ENCODE data around the gene CCDC27.
"Not testable (repeated sequence)": the region's sequence is repeated elsewhere in the genome, so short reads cannot be mapped to it uniquely, and the experiment has no call there.

CCDC27 gene

DNA sequence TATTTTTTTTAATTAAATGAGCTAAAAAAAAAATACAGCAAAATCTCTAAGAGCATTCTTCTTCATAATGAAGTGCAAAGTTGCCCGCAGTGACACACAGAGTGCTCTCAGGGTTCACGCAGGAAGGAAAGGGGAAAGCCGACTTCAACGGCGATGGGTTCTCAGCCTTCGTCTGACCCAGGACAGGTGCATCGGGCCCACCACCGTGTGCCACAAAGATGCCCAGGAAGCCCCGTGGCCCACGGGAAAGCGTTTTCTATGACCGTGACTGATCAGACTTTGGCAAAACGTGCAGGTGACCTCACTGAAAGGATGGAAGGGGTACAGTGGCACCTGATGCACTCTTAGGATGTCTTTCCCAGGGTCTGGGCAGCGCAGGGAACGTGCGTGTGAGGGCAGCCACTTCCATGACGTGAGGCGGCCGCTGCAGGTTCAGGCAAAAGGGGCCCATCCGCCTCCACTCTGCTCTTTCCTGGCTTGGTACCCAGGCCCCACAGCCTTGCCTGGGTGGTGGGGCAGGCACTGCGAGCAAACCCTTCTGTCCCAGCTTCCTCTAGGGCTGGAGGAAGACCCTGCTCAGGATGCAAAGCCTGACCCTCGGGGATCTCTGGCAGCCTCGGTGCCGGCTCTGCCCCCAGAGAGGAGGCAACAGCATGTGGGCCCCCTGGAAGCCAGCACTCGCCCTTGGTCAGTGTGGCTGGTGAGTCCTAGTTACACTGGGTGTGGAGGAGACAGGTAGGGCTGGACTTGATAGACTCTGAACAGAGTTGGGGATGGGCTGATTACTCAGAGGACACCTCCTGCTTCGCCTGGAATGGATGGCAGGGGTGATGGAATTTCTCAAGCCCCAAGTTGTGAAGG, 35.7 kb downstream of the CCDC27 start:
- Mint-ChIP-seq H3K27me3 (ENCODE audit: low read depth) (no peaks in the 10 kb centered on the region), H3K27ac (no peak overlapping the region), H3K4me1 (ENCODE audit: low read depth) (peaks cover 3% of the 10 kb centered on the region), H3K9me3 (no peaks in the 10 kb centered on the region), H3K36me3 (ENCODE audit: low read depth) (peaks cover 33% of the 10 kb centered on the region), H3K4me3 (no peak overlapping the region)
- no peak for DNase-seq (ENCODE audit: low spot score)

DNA sequence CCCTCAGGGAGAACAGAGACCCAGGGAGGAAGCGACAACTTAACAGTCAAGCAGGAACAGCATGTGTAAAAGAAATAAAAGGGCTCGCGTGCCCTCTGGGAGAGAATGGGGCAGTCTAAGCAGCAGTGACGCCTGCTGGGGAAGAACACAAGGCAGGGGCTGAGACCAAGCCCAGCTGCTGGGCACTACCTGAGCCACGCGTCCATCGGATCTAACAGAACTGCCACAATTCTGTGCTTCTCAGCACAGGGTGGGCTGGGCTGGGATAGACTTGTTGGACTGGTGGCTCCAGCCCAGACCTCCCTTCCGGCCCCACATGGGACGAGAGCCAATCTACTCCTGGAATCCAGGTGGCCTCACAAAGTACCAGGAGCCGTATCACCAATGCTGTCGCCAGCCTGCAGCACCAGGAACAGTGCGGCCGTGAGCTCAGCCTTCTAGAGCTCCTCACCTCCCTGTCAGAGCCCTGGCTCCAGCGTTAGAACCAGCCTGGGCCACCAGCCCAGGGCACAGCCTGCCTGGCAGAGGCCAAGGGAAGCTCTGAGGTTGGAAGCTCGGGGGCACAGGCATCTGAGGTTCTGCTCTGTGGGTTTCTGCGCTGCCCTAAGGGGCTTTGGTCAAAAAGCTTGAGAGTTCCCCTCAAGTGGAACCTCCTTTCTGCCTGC, 36.6 kb downstream of the CCDC27 start:
- Mint-ChIP-seq H3K9me3 (no peaks in the 10 kb centered on the region), H3K27me3 (ENCODE audit: low read depth) (no peaks in the 10 kb centered on the region), H3K36me3 (ENCODE audit: low read depth) (peaks cover 30% of the 10 kb centered on the region), H3K4me3 (no peak overlapping the region), H3K4me1 (ENCODE audit: low read depth) (peaks cover 7% of the 10 kb centered on the region), H3K27ac (no peak overlapping the region)
- DNase-seq (ENCODE audit: low spot score): no peak

DNA sequence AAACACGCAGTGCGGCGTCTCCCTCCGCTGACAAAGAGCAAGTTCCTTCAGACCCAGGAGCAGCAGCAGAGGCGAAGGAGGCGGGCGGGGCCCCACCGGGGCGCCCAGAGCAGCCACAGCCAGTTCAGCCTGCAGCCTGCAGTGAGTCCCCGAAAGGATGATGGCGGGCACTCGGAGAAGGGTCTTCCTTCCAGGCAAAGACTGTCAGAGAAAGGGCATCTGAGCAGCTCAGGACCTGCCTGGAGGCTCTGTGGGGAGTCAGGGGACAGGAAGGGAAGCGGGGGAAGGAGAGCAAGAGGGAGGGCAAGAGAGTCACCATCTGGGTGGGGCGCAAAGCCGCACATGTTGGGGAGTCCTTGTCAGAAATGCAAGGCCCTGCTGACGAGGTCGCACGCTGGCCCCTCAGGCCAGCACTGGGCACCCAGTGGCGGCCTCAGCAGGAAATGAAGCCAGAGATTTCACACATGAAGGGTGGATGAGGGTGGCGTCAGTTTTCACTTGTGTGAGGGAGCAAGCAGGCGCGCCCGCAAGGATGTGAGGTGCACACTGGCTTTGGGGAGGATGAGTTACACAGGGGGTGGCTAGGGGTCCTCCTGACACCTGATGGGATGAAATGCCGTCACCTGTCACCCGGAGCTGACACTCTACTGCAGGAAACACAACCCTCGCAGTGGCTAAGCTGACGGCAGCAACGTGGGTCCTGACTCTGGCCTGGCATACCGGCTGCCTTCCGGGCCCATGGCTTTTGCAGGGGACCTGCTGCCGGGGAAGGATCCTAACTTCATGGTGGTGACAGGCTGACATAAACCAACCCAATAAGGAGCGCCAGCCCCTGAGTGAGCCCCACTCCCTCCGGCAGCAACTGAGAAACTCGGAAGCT, 37.4 kb downstream of the CCDC27 start:
- Mint-ChIP-seq H3K4me3 (no peak overlapping the region), H3K4me1 (ENCODE audit: low read depth) (peaks cover 7% of the 10 kb centered on the region), H3K27me3 (ENCODE audit: low read depth) (no peaks in the 10 kb centered on the region), H3K9me3 (no peaks in the 10 kb centered on the region), H3K36me3 (ENCODE audit: low read depth) (peaks cover 23% of the 10 kb centered on the region), H3K27ac (no peak overlapping the region)
- no peak for DNase-seq (ENCODE audit: low spot score)

DNA sequence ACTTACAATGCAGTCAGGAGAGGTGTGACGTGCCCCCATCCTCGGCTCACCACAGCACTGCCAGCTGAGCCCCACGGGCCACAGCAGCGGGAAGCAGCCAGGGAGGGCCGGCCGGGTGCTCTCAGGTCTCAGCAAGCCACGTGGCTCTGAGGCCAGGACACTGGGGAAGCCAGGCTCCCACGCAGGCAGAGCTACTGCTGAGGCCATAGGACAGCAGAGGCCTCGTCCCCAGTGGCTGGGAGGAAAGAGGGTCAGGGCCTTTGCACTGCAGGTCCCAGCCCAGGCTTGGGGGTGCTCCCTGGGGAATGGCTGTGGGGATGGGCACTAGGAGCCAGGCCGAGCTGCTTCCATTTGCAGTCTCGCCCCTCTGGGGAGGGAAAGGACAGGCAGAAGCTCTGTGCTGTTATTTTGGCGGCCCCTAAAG, 38.3 kb downstream of the CCDC27 start:
- H3K4me3 Mint-ChIP-seq: no peak overlapping the region
- H3K27me3 Mint-ChIP-seq (ENCODE audit: low read depth): no peaks in the 10 kb centered on the region
- peaks cover 18% of the 10 kb centered on the region for H3K36me3 Mint-ChIP-seq (ENCODE audit: low read depth)
- peaks cover 14% of the 10 kb centered on the region for H3K4me1 Mint-ChIP-seq (ENCODE audit: low read depth)
- H3K27ac Mint-ChIP-seq: no peak overlapping the region
- H3K9me3 Mint-ChIP-seq: no peaks in the 10 kb centered on the region
- no peak for DNase-seq (ENCODE audit: low spot score)

DNA sequence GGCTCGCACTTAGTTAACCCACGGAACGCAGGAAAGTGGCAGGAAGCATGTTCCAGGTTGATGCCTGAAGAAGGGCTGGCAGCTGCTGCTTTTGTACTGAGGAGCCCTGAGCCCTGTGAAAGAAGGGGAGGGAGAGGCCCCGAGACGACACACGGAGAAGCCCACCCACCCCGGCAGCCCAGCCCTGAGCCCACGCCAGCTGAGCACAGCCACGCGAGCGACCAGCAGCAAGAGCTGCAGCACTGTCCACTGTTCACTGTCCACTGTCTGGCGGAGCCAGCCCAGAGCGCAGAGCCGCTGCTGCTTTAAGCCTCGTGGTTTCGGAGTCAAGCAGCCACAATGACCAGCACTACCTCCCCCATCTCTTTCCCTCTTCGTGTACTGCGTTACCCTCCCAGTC, 38.7 kb downstream of the CCDC27 start:
- Mint-ChIP-seq H3K27me3 (ENCODE audit: low read depth) (no peaks in the 10 kb centered on the region), H3K4me1 (ENCODE audit: low read depth) (peaks cover 14% of the 10 kb centered on the region)

DNA sequence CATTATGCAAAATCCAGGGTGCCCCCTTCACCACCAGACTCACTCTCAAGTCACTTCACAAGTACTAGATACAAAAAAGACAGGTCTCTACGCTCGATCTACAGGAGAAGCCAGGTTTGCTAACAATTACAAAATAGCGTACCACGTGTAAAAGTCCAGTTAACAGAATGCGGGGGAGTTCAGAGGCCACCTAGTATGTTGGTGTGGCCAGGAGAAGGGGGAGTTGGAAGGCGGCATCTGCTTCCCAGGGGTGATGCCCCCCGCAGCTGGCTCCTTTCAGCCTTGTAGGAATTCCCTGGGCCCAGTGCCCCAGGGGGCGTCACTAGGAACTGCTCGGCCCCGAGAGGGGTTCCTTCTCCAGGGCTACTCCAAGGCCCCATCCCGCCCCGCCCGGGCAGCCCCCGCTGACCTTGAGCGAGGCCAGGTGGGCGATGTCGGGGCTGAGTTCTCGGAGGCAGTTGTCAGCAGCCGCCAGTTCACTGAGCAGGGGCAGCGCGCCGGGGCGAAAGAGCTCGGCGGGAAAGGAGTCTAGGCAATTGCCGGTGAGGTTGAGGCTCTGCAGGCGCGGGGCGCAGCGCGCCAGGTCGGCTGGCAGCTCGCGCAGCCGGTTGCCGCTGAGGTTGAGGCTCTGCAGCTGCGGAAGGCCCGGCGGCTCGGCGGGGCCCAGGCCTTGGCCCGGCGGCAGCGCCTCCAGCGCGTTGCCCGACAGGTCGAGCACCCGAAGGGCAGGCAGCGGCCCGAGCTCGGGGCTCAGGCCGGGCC, 43.4 kb downstream of the CCDC27 start:
- peak overlapping the region; percentile 73 for H3K27ac Mint-ChIP-seq
- no peak for DNase-seq (ENCODE audit: low spot score)
- peak overlapping the region; percentile 90 for H3K4me3 Mint-ChIP-seq
- no peaks in the 10 kb centered on the region for H3K9me3 Mint-ChIP-seq
- H3K4me1 Mint-ChIP-seq (ENCODE audit: low read depth): peaks cover 22% of the 10 kb centered on the region
- H3K36me3 Mint-ChIP-seq (ENCODE audit: low read depth): peaks cover 6% of the 10 kb centered on the region
- no peaks in the 10 kb centered on the region for H3K27me3 Mint-ChIP-seq (ENCODE audit: low read depth)

More for the DNA sequence above, 38.7 kb downstream of the CCDC27 start:
- H3K36me3 Mint-ChIP-seq (ENCODE audit: low read depth): peaks cover 16% of the 10 kb centered on the region
- H3K27ac Mint-ChIP-seq: no peak overlapping the region
- no peaks in the 10 kb centered on the region for H3K9me3 Mint-ChIP-seq
- no peak for DNase-seq (ENCODE audit: low spot score)
- no peak overlapping the region for H3K4me3 Mint-ChIP-seq

DNA sequence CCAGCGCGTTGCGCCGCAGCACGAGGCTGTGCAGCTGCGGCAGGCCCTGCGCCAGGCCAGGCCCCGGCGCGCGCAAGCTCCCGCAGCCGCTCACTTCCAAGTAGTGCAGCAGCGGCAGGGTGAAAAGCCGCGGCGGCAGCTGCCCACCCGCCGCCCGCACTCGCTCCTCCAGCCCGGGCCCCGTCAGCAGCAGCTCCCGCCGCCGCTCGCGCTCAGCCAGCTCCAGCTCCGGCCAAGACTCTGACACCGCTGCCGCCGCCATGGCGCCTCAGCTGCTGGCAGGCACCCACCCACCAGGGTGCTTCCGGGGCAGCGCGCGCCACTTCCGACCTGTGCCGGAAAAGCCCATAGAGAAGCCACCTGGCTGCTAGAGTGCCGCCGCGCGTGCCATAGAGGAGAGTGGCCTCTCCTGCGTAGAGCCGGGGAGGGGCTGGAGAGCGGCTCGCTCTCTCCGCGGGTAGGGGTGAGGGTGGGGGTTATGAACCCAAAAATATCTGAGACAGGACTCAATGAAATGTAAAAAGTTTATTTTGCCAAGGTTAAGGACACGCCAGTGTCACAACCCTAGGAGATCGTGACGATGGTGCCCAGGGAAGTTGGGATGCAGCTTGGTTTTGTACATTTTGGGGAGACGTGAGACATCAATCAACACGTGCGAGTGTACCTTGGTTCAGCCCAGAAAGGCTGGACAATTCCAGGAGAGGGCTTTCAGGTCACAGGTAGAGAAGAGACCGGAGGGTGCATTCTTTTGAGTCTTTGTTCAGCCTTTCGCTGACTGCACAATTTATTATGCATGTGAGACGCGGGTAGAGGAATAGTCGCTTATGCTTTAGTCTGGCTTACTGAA, 44.2 kb downstream of the CCDC27 start, which contains the start of gene LRRC47:
LRRC47 (minus strand) TSS at position 284 of the 847 bp plus-strand sequence; CDS start at position 262, 22 bp downstream.
- Mint-ChIP-seq H3K4me1 (ENCODE audit: low read depth) (peaks cover 26% of the 10 kb centered on the region), H3K27me3 (ENCODE audit: low read depth) (no peaks in the 10 kb centered on the region), H3K9me3 (no peaks in the 10 kb centered on the region), H3K4me3 (peak within 1 kb of the TSS; percentile 92), H3K36me3 (ENCODE audit: low read depth) (peaks cover 6% of the 10 kb centered on the region), H3K27ac (peak within 1 kb of the TSS; percentile 89)
- DNase-seq (ENCODE audit: low spot score): peak; percentile 94

DNA sequence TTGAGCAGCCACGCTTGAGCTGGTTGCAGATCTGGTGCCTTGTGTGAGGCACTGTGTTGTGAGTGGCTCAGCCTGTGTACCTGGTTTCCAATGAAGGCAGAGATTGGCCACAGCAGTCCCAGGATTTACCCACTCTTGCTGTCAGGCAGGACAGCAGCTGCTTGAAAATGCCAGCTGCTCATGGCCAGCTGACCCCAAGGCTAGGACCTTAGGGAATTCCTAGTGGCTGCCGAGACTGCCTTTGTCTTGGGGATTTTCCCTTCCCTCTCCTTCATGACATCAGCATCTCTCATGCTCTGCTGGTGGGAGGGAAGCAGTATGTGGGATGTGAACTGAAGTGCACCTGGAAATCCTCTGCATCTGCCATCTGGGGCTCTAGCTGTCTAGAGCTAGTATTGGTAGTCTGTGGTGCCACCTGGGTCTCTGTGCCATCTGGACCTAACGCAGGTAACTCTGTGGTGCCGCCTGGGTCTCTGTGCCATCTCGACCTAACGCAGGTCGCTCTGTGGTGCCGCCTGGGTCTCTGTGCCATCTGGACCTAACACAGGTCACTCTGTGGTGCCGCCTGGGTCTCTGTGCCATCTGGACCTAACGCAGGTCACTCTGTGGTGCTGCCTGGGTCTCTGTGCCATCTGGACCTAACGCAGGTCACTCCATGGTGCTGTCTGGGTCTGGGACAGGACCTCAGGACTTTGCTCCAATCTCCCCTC, 47.9 kb downstream of the CCDC27 start:
- DNase-seq (ENCODE audit: low spot score): no peak
- peaks cover 3% of the 10 kb centered on the region for H3K36me3 Mint-ChIP-seq (ENCODE audit: low read depth)
- H3K9me3 Mint-ChIP-seq: no peaks in the 10 kb centered on the region
- H3K4me3 Mint-ChIP-seq: no peak overlapping the region
- peaks cover 18% of the 10 kb centered on the region for H3K4me1 Mint-ChIP-seq (ENCODE audit: low read depth)
- H3K27ac Mint-ChIP-seq: peak overlapping the region; percentile 47
- H3K27me3 Mint-ChIP-seq (ENCODE audit: low read depth): peaks cover 10% of the 10 kb centered on the region

DNA sequence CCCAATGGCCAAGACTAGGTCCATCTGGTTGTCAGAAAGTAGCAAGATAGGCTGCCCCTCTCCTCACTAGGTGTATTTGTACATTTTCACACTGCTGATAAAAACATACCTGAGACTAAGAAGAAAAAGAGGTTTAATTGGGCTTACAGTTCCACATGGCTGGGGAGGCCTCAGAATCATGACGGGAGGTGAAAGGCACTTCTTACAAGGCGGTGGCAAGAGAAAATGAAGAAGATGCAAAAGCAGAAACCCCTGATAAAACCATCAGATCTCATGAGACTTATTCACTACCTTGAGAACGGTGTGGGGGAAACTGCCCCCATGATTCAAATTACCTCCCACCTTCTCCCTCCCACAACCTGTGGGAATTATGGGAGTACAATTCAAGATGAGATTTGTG, 48.5 kb downstream of the CCDC27 start:
- not testable (repeated sequence) for DNase-seq (ENCODE audit: low spot score); H3K4me3 Mint-ChIP-seq; H3K27ac Mint-ChIP-seq; H3K9me3 Mint-ChIP-seq; H3K36me3 Mint-ChIP-seq (ENCODE audit: low read depth); H3K27me3 Mint-ChIP-seq (ENCODE audit: low read depth)
- H3K4me1 Mint-ChIP-seq (ENCODE audit: low read depth): peaks cover 14% of the 10 kb centered on the region

DNA sequence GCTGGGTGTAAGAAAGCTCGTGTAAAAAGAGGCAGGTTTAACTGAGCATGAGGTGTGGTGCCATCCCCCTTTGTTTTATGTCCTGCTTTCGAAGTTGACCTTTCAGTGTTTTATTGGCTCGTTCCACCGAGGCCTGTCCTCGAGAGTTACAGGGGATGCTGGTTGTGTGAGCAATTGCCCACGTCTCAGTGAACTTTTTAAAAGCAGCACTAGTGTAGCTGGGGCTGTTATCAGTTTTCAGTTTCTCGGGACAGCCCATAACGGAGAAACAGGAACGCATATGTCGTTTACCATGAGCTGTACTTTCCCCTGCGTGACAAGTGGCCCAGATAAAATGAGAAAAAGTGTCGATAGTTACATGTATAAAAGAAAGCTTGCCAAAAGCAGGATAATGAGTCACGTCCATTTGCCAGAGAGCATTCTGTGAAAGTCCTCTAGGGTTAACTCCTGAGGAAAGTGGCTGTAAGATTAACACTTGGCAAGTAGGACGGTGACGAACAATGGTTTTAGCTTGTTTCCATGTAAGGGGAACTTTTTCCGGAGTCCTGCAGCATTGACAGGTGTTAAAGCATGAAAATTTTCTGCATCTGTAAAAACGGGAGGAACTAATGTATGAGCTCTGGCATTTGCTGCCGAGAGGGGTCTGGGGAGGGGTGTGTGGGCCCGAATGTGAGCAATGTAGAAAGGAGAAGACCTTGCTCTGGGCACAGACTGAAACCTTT, 51.8 kb downstream of the CCDC27 start:
- H3K27ac Mint-ChIP-seq: no peak overlapping the region
- peaks cover 10% of the 10 kb centered on the region for H3K27me3 Mint-ChIP-seq (ENCODE audit: low read depth)
- peaks cover 5% of the 10 kb centered on the region for H3K4me1 Mint-ChIP-seq (ENCODE audit: low read depth)
- no peaks in the 10 kb centered on the region for H3K36me3 Mint-ChIP-seq (ENCODE audit: low read depth)
- H3K9me3 Mint-ChIP-seq: no peaks in the 10 kb centered on the region
- H3K4me3 Mint-ChIP-seq: no peak overlapping the region
- DNase-seq (ENCODE audit: low spot score): no peak

DNA sequence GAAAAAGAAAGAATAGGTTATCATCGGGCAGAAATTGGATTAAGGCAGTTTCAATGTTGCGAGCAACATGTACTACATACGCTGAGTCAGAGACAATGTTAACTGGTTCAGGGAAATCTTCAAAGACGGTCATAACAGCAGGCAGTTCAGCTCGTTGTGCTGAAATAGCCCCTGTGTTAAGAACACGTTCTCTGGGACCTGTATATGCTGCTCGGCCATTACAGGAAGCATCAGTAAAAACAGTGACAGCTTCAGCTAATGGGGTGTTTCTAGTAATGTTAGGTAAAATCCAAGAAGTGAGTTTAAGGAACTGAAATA, 52.3 kb downstream of the CCDC27 start:
- not testable (repeated sequence) for H3K36me3 Mint-ChIP-seq (ENCODE audit: low read depth); H3K4me3 Mint-ChIP-seq; H3K9me3 Mint-ChIP-seq; DNase-seq (ENCODE audit: low spot score); H3K27ac Mint-ChIP-seq; H3K4me1 Mint-ChIP-seq (ENCODE audit: low read depth); H3K27me3 Mint-ChIP-seq (ENCODE audit: low read depth)

DNA sequence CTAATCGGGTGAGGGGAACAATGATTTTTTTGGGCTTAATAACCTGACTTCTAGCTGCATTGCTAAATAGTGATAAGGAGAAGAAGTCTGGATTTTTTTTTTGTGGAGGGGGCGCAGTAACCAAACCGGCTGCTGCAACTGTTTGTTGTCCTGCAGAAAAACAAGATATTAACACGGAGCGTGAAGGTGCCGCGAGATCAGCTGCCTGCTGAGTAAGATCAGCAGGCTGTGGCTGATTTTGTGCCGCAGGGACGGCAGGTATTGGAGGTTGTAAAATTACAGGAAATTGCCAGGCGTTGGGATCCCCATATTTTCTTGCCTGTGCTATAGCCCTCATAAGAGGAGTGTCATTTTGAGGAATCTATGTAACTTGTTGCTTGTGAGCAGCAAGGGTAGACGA, 52.8 kb downstream of the CCDC27 start:
- Mint-ChIP-seq H3K9me3 (no peaks in the 10 kb centered on the region), H3K27ac (no peak overlapping the region), H3K4me1 (ENCODE audit: low read depth) (peaks cover 5% of the 10 kb centered on the region), H3K27me3 (ENCODE audit: low read depth) (peaks cover 10% of the 10 kb centered on the region), H3K36me3 (ENCODE audit: low read depth) (no peaks in the 10 kb centered on the region), H3K4me3 (no peak overlapping the region)
- no peak for DNase-seq (ENCODE audit: low spot score)

Measured in T-helper 2 cell treated with Interferon-gamma antibody and Interleukin-4, amounts not matched to agents 5 μg/mL and 100 μg/mL, for 36 hours (primary cell).